Liver (tissue), 9 donors: ENCODE measurements around the gene CDRT4. TPM values are rescaled to one million over a fixed set of nuclear protein-coding genes. Genes with fewer than 3 reads are reported as not detected.

Experiments
- DNase-seq: peaks from one replicate; pipeline ENCODE4 v3.0.0-alpha.2; 2017; ENCODE audit warnings: low spot score
- H3K27ac ChIP-seq, 2 donors: one replicate each; pipeline ENCODE4 v1.7.0; 2013; ENCODE audit warnings: inconsistent platforms in 2 of 2, low read length in 2 of 2, control low read depth in 1 of 2, low read depth in 1 of 2, mild to moderate bottlenecking in 1 of 2
- H3K27me3 ChIP-seq, 4 donors: one replicate each; pipeline versions ENCODE4 v1.6.1 to v1.7.0; 2013; ENCODE audit warnings: low read length in 3 of 4, inconsistent platforms in 1 of 4, mild to moderate bottlenecking in 1 of 4, moderate library complexity in 1 of 4; ENCODE audit not compliant: control insufficient read depth in 4 of 4, insufficient read depth in 4 of 4
- H3K36me3 ChIP-seq, 4 donors: one replicate each; pipeline versions ENCODE4 v1.6.1 to v1.7.0; 2013; ENCODE audit warnings: low read length in 3 of 4, mild to moderate bottlenecking in 3 of 4, low read depth in 1 of 4, moderate library complexity in 1 of 4; ENCODE audit not compliant: control insufficient read depth in 4 of 4, insufficient read depth in 3 of 4
- H3K4me1 ChIP-seq, 4 donors: one replicate each; pipeline versions ENCODE4 v1.6.1 to v1.7.0; 2013; ENCODE audit warnings: low read length in 3 of 4, mild to moderate bottlenecking in 3 of 4, moderate library complexity in 1 of 4; ENCODE audit not compliant: control insufficient read depth in 4 of 4, insufficient read depth in 4 of 4
- H3K4me3 ChIP-seq, 3 donors: one replicate each; pipeline versions ENCODE4 v1.6.1 to v1.7.0; 2013; ENCODE audit warnings: low read length in 3 of 3, control low read depth in 1 of 3, low read depth in 1 of 3, mild to moderate bottlenecking in 1 of 3
- H3K9ac ChIP-seq, 2 donors: one replicate each; pipeline ENCODE4 v1.7.0; 2013; ENCODE audit warnings: low read length in 2 of 2, mild to moderate bottlenecking in 2 of 2, moderate library complexity in 2 of 2, control low read depth in 1 of 2, low read depth in 1 of 2
- H3K9me3 ChIP-seq, 4 donors: one replicate each; pipeline versions ENCODE4 v1.6.1 to v1.7.0; 2013; ENCODE audit warnings: low read length in 3 of 4; ENCODE audit not compliant: control insufficient read depth in 4 of 4
- FOXA1 ChIP-seq: IDR thresholded peaks from 2 replicates; pipeline ENCODE4 v1.6.1; 2016; ENCODE audit warnings: antibody characterized with exemption
- FOXA2 ChIP-seq: IDR thresholded peaks from 2 replicates; pipeline ENCODE4 v1.6.1; 2016; ENCODE audit warnings: antibody characterized with exemption
- HNF4A ChIP-seq, 2 donors: conservative IDR thresholded peaks; 2 replicates each; pipeline ENCODE4 v1.6.1; 2016; ENCODE audit warnings: antibody characterized with exemption in 2 of 2, mild to moderate bottlenecking in 2 of 2
- JUND ChIP-seq, 2 donors: IDR thresholded peaks; 2 replicates each; pipeline ENCODE4 v1.6.1; 2016; ENCODE audit warnings: antibody characterized with exemption in 2 of 2
- NR2F2 ChIP-seq: IDR thresholded peaks from 2 replicates; pipeline ENCODE4 v1.6.1; 2016; ENCODE audit warnings: antibody characterized with exemption
- RAD21 ChIP-seq, 2 donors: IDR thresholded peaks; 2 replicates each; pipeline ENCODE4 v1.6.1; 2016; ENCODE audit warnings: antibody characterized with exemption in 2 of 2, mild to moderate bottlenecking in 2 of 2
- RXRA ChIP-seq, 2 donors: IDR thresholded peaks; 2 replicates each; pipeline ENCODE4 v1.6.1; 2017 to 2018; ENCODE audit warnings: antibody characterized with exemption in 2 of 2, mild to moderate bottlenecking in 1 of 2
- SP1 ChIP-seq: IDR thresholded peaks from 2 replicates; pipeline ENCODE4 v1.6.1; 2018; ENCODE audit warnings: antibody characterized with exemption, mild to moderate bottlenecking
- TAF1 ChIP-seq: conservative IDR thresholded peaks from 2 replicates; pipeline ENCODE4 v1.6.1; 2016; ENCODE audit warnings: antibody characterized with exemption, mild to moderate bottlenecking
- YY1 ChIP-seq: IDR thresholded peaks from 2 replicates; pipeline ENCODE4 v1.6.1; 2016; ENCODE audit warnings: antibody characterized with exemption, mild to moderate bottlenecking
- WGBS: extraction: QIAGEN DNeasy Blood & Tissue Kit; methylation state at CpG from one replicate; pipeline ENCODE4 v1.1.7; 2013; 5-methylcytosine and 5-hydroxymethylcytosine counted together
- polyA plus RNA-seq, 2 donors: library from polyadenylated mRNA; stranded (reverse) in 1 of 2; unstranded in 1 of 2; fragments of 200-250 nt in 1 of 2; fragments of >200 nt in 1 of 2; fragmentation: Nextera tagmentation in 1 of 2; extraction: Ambion mirVana in 1 of 2; gene quantifications; one replicate each; pipeline versions ENCODE4 v1.2.1 to v1.2.3, GENCODE V29; 2013 to 2015
- total RNA-seq, 2 donors: library from RNA; depleted of rRNA; stranded (reverse); fragments of >200 nt; gene quantifications; one replicate each; pipeline ENCODE4 v1.2.3, GENCODE V29; 2014
- TF ChIP-seq, protein P1 (sequence below): IDR thresholded peaks from 2 replicates; pipeline ENCODE4 v1.6.1; 2016; ENCODE audit warnings: antibody characterized with exemption, mild to moderate bottlenecking
- TF ChIP-seq, protein P2 (sequence below): IDR thresholded peaks from 2 replicates; pipeline ENCODE4 v1.6.1; 2016; ENCODE audit warnings: antibody characterized with exemption
- TF ChIP-seq, protein P3 (sequence below): IDR thresholded peaks from 2 replicates; pipeline ENCODE4 v1.6.1; 2016; ENCODE audit warnings: antibody characterized with exemption
- TF ChIP-seq, protein P4 (sequence below): fragments of 150-350 bp; IDR thresholded peaks from 2 replicates; pipeline ENCODE4 v1.5.1; 2017; ENCODE audit warnings: improper control_type of control experiment, low read depth, low read length; ENCODE audit not compliant: missing input control
- TF ChIP-seq, protein P5 (sequence below): IDR thresholded peaks from 2 replicates; pipeline ENCODE4 v1.6.1; 2016; ENCODE audit warnings: antibody characterized with exemption
- donor health status: healthy.
- donor health status: healthy.
- donor health status: healthy.
- donor health status: healthy.
- donor health status: healthy.

CDRT4 gene
- total and polyA plus RNA-seq, 4 donors = 0.43 to 3.3 (median 1.8) TPM; not detected in 1

DNA sequence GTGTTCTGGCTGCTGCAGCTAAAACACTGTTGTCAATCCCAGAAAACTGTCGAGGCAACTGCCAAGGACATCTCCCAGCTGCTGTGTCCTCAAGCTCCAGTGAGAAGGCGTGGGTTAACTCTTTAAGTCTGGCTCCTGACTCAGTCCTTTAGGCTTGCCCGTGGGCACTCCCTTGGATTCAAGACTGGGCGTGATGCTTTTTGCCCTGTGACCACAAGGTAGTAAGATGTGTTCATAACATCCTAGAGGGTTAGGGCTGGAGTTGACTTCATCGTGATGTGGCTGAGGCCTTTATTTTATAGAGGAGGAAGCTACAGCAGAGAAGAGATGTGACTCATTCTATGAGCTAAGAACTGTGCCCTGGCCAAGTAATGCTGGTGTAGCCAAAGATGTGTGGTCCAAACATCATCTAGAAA is 75.1 kb downstream of the CDRT4 start:
- peaks cover 0 to 2% (median 0%) of the 10 kb centered on the region in 4 donors for H3K9me3 ChIP-seq
- no peak overlapping the region for H3K27ac ChIP-seq
- H3K9ac ChIP-seq = no peak overlapping the region
- H3K4me1 ChIP-seq = no peaks in the 10 kb centered on the region
- H3K36me3 ChIP-seq = no peaks in the 10 kb centered on the region
- 85% methylated on average over 5 of the region's 5 CpGs for WGBS
- H3K4me3 ChIP-seq = no peak overlapping the region
- no peaks in the 10 kb centered on the region for H3K27me3 ChIP-seq
- TF ChIP-seq RXRA (IDR thresholded peaks at IDR 0.05) (no peak), HNF4A (conservative IDR thresholded peaks at IDR 0.05) (no peak), NR2F2 (no peak), FOXA1 (no peak), TAF1 (no peak)
- TF ChIP-seq, protein P1, sequence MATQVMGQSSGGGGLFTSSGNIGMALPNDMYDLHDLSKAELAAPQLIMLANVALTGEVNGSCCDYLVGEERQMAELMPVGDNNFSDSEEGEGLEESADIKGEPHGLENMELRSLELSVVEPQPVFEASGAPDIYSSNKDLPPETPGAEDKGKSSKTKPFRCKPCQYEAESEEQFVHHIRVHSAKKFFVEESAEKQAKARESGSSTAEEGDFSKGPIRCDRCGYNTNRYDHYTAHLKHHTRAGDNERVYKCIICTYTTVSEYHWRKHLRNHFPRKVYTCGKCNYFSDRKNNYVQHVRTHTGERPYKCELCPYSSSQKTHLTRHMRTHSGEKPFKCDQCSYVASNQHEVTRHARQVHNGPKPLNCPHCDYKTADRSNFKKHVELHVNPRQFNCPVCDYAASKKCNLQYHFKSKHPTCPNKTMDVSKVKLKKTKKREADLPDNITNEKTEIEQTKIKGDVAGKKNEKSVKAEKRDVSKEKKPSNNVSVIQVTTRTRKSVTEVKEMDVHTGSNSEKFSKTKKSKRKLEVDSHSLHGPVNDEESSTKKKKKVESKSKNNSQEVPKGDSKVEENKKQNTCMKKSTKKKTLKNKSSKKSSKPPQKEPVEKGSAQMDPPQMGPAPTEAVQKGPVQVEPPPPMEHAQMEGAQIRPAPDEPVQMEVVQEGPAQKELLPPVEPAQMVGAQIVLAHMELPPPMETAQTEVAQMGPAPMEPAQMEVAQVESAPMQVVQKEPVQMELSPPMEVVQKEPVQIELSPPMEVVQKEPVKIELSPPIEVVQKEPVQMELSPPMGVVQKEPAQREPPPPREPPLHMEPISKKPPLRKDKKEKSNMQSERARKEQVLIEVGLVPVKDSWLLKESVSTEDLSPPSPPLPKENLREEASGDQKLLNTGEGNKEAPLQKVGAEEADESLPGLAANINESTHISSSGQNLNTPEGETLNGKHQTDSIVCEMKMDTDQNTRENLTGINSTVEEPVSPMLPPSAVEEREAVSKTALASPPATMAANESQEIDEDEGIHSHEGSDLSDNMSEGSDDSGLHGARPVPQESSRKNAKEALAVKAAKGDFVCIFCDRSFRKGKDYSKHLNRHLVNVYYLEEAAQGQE = no peak
- TF ChIP-seq, protein P2, sequence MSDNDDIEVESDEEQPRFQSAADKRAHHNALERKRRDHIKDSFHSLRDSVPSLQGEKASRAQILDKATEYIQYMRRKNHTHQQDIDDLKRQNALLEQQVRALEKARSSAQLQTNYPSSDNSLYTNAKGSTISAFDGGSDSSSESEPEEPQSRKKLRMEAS = no peak
- no peak for DNase-seq

DNA sequence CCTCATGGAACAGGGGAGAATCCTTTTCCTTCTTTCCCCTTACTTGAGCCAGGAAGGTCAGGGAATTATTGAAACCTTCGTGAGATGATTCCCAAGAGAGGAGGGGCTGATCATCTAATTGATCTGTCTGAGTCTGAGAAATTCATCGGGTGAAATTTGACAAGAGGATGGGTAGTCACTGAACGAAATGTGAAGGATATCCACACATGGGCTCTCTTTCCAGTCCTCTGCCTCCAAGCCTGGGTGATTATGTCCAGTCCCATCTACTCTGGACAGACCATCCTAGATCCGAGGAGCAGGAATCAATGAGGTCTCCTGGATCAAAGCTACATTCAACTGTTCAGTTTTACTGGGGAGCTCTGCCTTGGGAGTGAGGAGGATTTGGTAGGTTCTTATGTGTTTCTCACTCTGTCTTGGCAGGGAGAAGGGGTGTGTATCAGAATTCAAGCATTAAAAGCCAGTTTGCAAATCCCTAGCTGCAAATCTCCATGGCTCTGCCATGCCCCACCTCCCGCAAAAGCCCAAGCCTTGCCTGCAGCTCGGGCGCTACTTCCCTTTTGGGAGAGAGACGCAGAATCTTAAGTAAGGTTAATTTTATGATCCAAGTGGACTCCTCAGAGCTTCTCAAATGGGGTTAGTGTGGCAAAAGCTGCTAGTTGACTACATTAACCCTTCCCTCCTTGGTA is 78.9 kb downstream of the CDRT4 start:
- no peak overlapping the region for H3K9ac ChIP-seq
- H3K27me3 ChIP-seq = no peaks in the 10 kb centered on the region
- H3K9me3 ChIP-seq = peaks cover 0 to 2% (median 0%) of the 10 kb centered on the region in 4 donors
- DNase-seq = no peak
- no peaks in the 10 kb centered on the region for H3K4me1 ChIP-seq
- H3K4me3 ChIP-seq = no peak overlapping the region
- no peaks in the 10 kb centered on the region for H3K36me3 ChIP-seq
- H3K27ac ChIP-seq = no peak overlapping the region
- WGBS = 89% methylated on average over 8 of the region's 8 CpGs
- TF ChIP-seq NR2F2 (no peak), YY1 (no peak), HNF4A (conservative IDR thresholded peaks at IDR 0.05) (no peak), JUND (IDR thresholded peaks at IDR 0.05) (no peak), SP1 (no peak), TAF1 (no peak), RAD21 (IDR thresholded peaks at IDR 0.05) (no peak), FOXA2 (no peak), FOXA1 (no peak), RXRA (IDR thresholded peaks at IDR 0.05) (no peak)
- TF ChIP-seq, protein P3, sequence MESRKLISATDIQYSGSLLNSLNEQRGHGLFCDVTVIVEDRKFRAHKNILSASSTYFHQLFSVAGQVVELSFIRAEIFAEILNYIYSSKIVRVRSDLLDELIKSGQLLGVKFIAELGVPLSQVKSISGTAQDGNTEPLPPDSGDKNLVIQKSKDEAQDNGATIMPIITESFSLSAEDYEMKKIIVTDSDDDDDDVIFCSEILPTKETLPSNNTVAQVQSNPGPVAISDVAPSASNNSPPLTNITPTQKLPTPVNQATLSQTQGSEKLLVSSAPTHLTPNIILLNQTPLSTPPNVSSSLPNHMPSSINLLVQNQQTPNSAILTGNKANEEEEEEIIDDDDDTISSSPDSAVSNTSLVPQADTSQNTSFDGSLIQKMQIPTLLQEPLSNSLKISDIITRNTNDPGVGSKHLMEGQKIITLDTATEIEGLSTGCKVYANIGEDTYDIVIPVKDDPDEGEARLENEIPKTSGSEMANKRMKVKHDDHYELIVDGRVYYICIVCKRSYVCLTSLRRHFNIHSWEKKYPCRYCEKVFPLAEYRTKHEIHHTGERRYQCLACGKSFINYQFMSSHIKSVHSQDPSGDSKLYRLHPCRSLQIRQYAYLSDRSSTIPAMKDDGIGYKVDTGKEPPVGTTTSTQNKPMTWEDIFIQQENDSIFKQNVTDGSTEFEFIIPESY = no peak
- TF ChIP-seq, protein P4, sequence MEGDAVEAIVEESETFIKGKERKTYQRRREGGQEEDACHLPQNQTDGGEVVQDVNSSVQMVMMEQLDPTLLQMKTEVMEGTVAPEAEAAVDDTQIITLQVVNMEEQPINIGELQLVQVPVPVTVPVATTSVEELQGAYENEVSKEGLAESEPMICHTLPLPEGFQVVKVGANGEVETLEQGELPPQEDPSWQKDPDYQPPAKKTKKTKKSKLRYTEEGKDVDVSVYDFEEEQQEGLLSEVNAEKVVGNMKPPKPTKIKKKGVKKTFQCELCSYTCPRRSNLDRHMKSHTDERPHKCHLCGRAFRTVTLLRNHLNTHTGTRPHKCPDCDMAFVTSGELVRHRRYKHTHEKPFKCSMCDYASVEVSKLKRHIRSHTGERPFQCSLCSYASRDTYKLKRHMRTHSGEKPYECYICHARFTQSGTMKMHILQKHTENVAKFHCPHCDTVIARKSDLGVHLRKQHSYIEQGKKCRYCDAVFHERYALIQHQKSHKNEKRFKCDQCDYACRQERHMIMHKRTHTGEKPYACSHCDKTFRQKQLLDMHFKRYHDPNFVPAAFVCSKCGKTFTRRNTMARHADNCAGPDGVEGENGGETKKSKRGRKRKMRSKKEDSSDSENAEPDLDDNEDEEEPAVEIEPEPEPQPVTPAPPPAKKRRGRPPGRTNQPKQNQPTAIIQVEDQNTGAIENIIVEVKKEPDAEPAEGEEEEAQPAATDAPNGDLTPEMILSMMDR = no peak
- TF ChIP-seq, protein P1 = no peak
- TF ChIP-seq, protein P5, sequence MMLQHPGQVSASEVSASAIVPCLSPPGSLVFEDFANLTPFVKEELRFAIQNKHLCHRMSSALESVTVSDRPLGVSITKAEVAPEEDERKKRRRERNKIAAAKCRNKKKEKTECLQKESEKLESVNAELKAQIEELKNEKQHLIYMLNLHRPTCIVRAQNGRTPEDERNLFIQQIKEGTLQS = no peak
